Medulla oblongata (tissue), 1 donor: ENCODE results near the gene ELP1.
A peak's percentile ranks its signal among the peaks of the same experiment; 100 is the strongest.
"Not testable (repeated sequence)": the region's sequence is repeated elsewhere in the genome, so short reads cannot be mapped to it uniquely, and the experiment has no call there.

Source experiments
- DNase-seq: peaks from one replicate; pipeline ENCODE4 v3.0.0-alpha.2; 2015; ENCODE audit errors: extremely low spot score

ELP1 gene

GRCh38 chr9:108924466-108924865 is 9.5 kb downstream of the ELP1 start:
- no peak for DNase-seq

GRCh38 chr9:108921200-108921599 is 12.7 kb downstream of the ELP1 start:
- DNase-seq: no peak

- not testable (repeated sequence) for DNase-seq
Measured at GRCh38 chr9:108920401-108920800, 13.5 kb downstream of the ELP1 start.

- DNase-seq: no peak
Measured at GRCh38 chr9:108919517-108919916, 14.4 kb downstream of the ELP1 start.

- DNase-seq: no peak
Measured at GRCh38 chr9:108913391-108913790, 20.5 kb downstream of the ELP1 start.

- no peak for DNase-seq
Measured at GRCh38 chr9:108911820-108912219, 22.1 kb downstream of the ELP1 start.

GRCh38 chr9:108910914-108911313 is 23.0 kb downstream of the ELP1 start:
- DNase-seq: no peak

- DNase-seq: no peak
Measured at GRCh38 chr9:108910402-108910801, 23.5 kb downstream of the ELP1 start.

- no peak for DNase-seq
Measured at GRCh38 chr9:108905494-108905893, 28.4 kb downstream of the ELP1 start.

GRCh38 chr9:108904161-108904560 is 29.8 kb downstream of the ELP1 start:
- DNase-seq: no peak

GRCh38 chr9:108903420-108904103 is 30.4 kb downstream of the ELP1 start:
- DNase-seq: no peak

- no peak for DNase-seq
Measured at GRCh38 chr9:108900176-108900575, 33.7 kb downstream of the ELP1 start.

GRCh38 chr9:108899023-108899695 is 34.8 kb downstream of the ELP1 start:
- DNase-seq: not testable (repeated sequence)

- DNase-seq: no peak
Measured at GRCh38 chr9:108897324-108898096, 36.4 kb downstream of the ELP1 start.

GRCh38 chr9:108894225-108894997 is 39.5 kb downstream of the ELP1 start:
- DNase-seq: peak; percentile 5

GRCh38 chr9:108889649-108890067 is 44.3 kb downstream of the ELP1 start:
- DNase-seq: no peak

GRCh38 chr9:108886594-108887271 is 47.2 kb downstream of the ELP1 start:
- DNase-seq: not testable (repeated sequence)

GRCh38 chr9:108885643-108886348 is 48.1 kb downstream of the ELP1 start:
- DNase-seq: no peak

GRCh38 chr9:108884701-108885100 is 49.2 kb downstream of the ELP1 start:
- DNase-seq: no peak

- DNase-seq: no peak
Measured at GRCh38 chr9:108883085-108883484, 50.8 kb downstream of the ELP1 start.
